CD14-positive monocyte (primary cell): Measurements from ENCODE around the gene ENTPD7. TPM values are rescaled to one million over a fixed set of nuclear protein-coding genes. Genes with fewer than 3 reads are reported as not detected.

Source experiments
- DNase-seq, 3 donors: peaks; one replicate each; pipeline ENCODE4 v3.0.0-alpha.2; 2011 to 2022
- H2AFZ ChIP-seq: 2 replicates; pipeline ENCODE4 v1.6.0; 2012; ENCODE audit warnings: mild to moderate bottlenecking, low read depth, low read length, inconsistent platforms; ENCODE audit not compliant: insufficient read depth, poor library complexity, severe bottlenecking
- H3K27ac ChIP-seq, 2 donors: 1 replicate in 1 of 2; 2 replicates in 1 of 2; pipeline ENCODE4 v1.5.1; 2012 to 2013; ENCODE audit warnings: low read length in 2 of 2, control low read depth in 1 of 2, inconsistent platforms in 1 of 2, low read depth in 1 of 2, mild to moderate bottlenecking in 1 of 2
- H3K27me3 ChIP-seq, 2 donors: one replicate each; pipeline versions ENCODE4 v1.6.0 to v1.6.1; 2011 to 2013; ENCODE audit warnings: low read length in 2 of 2; ENCODE audit not compliant: control insufficient read depth in 2 of 2, insufficient read depth in 2 of 2
- H3K36me3 ChIP-seq, 2 donors: replicated peaks in 1 of 2; 1 replicate in 1 of 2; 2 replicates in 1 of 2; pipeline versions ENCODE4 v1.5.1 to v1.6.1; 2012 to 2013; ENCODE audit warnings: low read length in 2 of 2, control low read depth in 1 of 2, inconsistent platforms in 1 of 2, mild to moderate bottlenecking in 1 of 2; ENCODE audit not compliant: insufficient read depth in 2 of 2, control insufficient read depth in 1 of 2
- H3K4me1 ChIP-seq, 2 donors: 1 replicate in 1 of 2; 2 replicates in 1 of 2; pipeline versions ENCODE4 v1.5.1 to v1.6.1; 2012 to 2013; ENCODE audit warnings: low read length in 2 of 2, control low read depth in 1 of 2, inconsistent platforms in 1 of 2, mild to moderate bottlenecking in 1 of 2, moderate library complexity in 1 of 2; ENCODE audit not compliant: insufficient read depth in 2 of 2, control insufficient read depth in 1 of 2
- H3K4me2 ChIP-seq: replicated peaks from 2 replicates; pipeline ENCODE3; 2012; ENCODE audit warnings: low read length, moderate library complexity, mild to moderate bottlenecking; ENCODE audit not compliant: poor library complexity, severe bottlenecking; ENCODE audit errors: extremely low read depth
- H3K4me3 ChIP-seq, 3 experiments: fragments of 200-600 bp in 1 of 3; sonication (generic) in 1 of 3; replicated peaks in 1 of 3; 1 replicate in 2 of 3; 2 replicates in 1 of 3; pipeline ENCODE4 v1.5.1; 2011 to 2013; ENCODE audit warnings: low read length in 3 of 3, mild to moderate bottlenecking in 3 of 3, control low read depth in 2 of 3, low read depth in 2 of 3, inconsistent platforms in 1 of 3, moderate library complexity in 1 of 3
- H3K79me2 ChIP-seq: 2 replicates; pipeline ENCODE4 v1.6.0; 2012; ENCODE audit warnings: mild to moderate bottlenecking, control low read depth, inconsistent platforms, low read length, moderate library complexity; ENCODE audit not compliant: insufficient read depth
- H3K9ac ChIP-seq: 2 replicates; pipeline ENCODE4 v1.6.0; 2017; ENCODE audit warnings: low read length, mild to moderate bottlenecking; ENCODE audit not compliant: insufficient read depth, poor library complexity, severe bottlenecking
- H3K9me3 ChIP-seq, 2 donors: replicated peaks in 1 of 2; 1 replicate in 1 of 2; 2 replicates in 1 of 2; pipeline versions ENCODE4 v1.5.1 to v1.6.1; 2012 to 2013; ENCODE audit warnings: low read length in 2 of 2, control low read depth in 1 of 2; ENCODE audit not compliant: control insufficient read depth in 1 of 2, insufficient read depth in 1 of 2
- H4K20me1 ChIP-seq: 2 replicates; pipeline ENCODE4 v1.6.0; 2012; ENCODE audit warnings: mild to moderate bottlenecking, low read length, control low read depth, moderate library complexity; ENCODE audit not compliant: insufficient read depth
- H3K27ac Mint-ChIP-seq, 7 donors: one replicate each; pipeline ENCODE4 v1.8.0; 2020; ENCODE audit warnings: mild to moderate bottlenecking in 7 of 7, mixed read lengths in 7 of 7, moderate library complexity in 6 of 7, inconsistent platforms in 2 of 7
- H3K27me3 Mint-ChIP-seq, 3 donors: one replicate each; pipeline ENCODE4 v1.8.0; 2021 to 2022; ENCODE audit warnings: low read depth in 3 of 3, mild to moderate bottlenecking in 3 of 3, mixed read lengths in 3 of 3, moderate library complexity in 3 of 3, inconsistent platforms in 1 of 3
- H3K36me3 Mint-ChIP-seq, 2 donors: one replicate each; pipeline ENCODE4 v1.8.0; 2020; ENCODE audit warnings: mixed read lengths in 2 of 2, inconsistent platforms in 1 of 2, mild to moderate bottlenecking in 1 of 2
- H3K4me1 Mint-ChIP-seq: one replicate; pipeline ENCODE4 v1.8.0; 2020; ENCODE audit warnings: mild to moderate bottlenecking, mixed read lengths
- H3K4me3 Mint-ChIP-seq, 2 donors: one replicate each; pipeline ENCODE4 v1.8.0; 2020; ENCODE audit warnings: mild to moderate bottlenecking in 2 of 2, mixed read lengths in 2 of 2, moderate library complexity in 1 of 2
- H3K9me3 Mint-ChIP-seq, 7 donors: one replicate each; pipeline ENCODE4 v1.8.0; 2020 to 2022; ENCODE audit warnings: mixed read lengths in 7 of 7, mild to moderate bottlenecking in 6 of 7, moderate library complexity in 6 of 7, inconsistent platforms in 2 of 7
- WGBS: methylation state at CpG from one replicate; pipeline ENCODE4 v1.1.5; 2013; ENCODE audit warnings: missing lambda C conversion rate; ENCODE audit not compliant: insufficient coverage; 5-methylcytosine and 5-hydroxymethylcytosine counted together
- intact Hi-C, 2 donors: fragments of 100-400 bp; cut with micrococcal nuclease; formaldehyde crosslinking; loops; one replicate each; pipeline versions ENCODE4 v1.15.0 to v1.15.1; 2023
- polyA plus RNA-seq, 3 donors: library from polyadenylated mRNA; depleted of rRNA in 1 of 3; unstranded in 2 of 3; stranded (reverse) in 1 of 3; fragments of 300-500 nt in 2 of 3; fragments of >200 nt in 1 of 3; fragmentation: Illumina TruSeq in 2 of 3; gene quantifications; 1 replicate in 2 of 3; 2 replicates in 1 of 3; pipeline ENCODE4 v1.2.3, GENCODE V29; 2012 to 2021
- TF ChIP-seq, protein P1 (sequence below): fragments of 200-600 bp; IDR thresholded peaks from one replicate; pipeline ENCODE4 v1.8.0; 2022; ENCODE audit warnings: antibody characterized with exemption, mild to moderate bottlenecking

Gene ENTPD7
- polyA plus RNA-seq, 3 donors, result 1.2 to 2.9 (median 2.2) TPM

- H3K9ac ChIP-seq, result no peak overlapping the region
- DNase-seq, result peak in 2 of 3 donors; percentile 11 to 39
- H3K79me2 ChIP-seq, result no peaks in the 10 kb centered on the region
- H3K4me3 ChIP-seq, result peak overlapping the region in 1 of 3 experiments; percentile 0
- H4K20me1 ChIP-seq, result no peaks in the 10 kb centered on the region
- no peak overlapping the region for H3K4me2 ChIP-seq
- peaks cover 7 to 13% of the 10 kb centered on the region in 2 donors for H3K36me3 ChIP-seq
- peaks cover 11 to 26% of the 10 kb centered on the region in 2 donors for H3K36me3 Mint-ChIP-seq
- TF ChIP-seq, protein P1, sequence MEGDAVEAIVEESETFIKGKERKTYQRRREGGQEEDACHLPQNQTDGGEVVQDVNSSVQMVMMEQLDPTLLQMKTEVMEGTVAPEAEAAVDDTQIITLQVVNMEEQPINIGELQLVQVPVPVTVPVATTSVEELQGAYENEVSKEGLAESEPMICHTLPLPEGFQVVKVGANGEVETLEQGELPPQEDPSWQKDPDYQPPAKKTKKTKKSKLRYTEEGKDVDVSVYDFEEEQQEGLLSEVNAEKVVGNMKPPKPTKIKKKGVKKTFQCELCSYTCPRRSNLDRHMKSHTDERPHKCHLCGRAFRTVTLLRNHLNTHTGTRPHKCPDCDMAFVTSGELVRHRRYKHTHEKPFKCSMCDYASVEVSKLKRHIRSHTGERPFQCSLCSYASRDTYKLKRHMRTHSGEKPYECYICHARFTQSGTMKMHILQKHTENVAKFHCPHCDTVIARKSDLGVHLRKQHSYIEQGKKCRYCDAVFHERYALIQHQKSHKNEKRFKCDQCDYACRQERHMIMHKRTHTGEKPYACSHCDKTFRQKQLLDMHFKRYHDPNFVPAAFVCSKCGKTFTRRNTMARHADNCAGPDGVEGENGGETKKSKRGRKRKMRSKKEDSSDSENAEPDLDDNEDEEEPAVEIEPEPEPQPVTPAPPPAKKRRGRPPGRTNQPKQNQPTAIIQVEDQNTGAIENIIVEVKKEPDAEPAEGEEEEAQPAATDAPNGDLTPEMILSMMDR, result no peak
- peaks cover 31% of the 10 kb centered on the region for H3K4me1 Mint-ChIP-seq
- H3K9me3 ChIP-seq, result no peaks in the 10 kb centered on the region
- H3K27me3 Mint-ChIP-seq, result no peaks in the 10 kb centered on the region
- peak overlapping the region in 1 of 2 donors; percentile 10 for H3K27ac ChIP-seq
- H3K27me3 ChIP-seq, result no peaks in the 10 kb centered on the region
- no CpG with 5 or more reads among the region's 1 CpG for WGBS
- no peak overlapping the region for H3K4me3 Mint-ChIP-seq
- peaks cover 0 to 3% (median 0%) of the 10 kb centered on the region in 7 donors for H3K9me3 Mint-ChIP-seq
- peaks cover 21 to 27% of the 10 kb centered on the region in 2 donors for H3K4me1 ChIP-seq
- intact Hi-C loops, result no loop called here
- no peak overlapping the region for H2AFZ ChIP-seq
- H3K27ac Mint-ChIP-seq, result peak overlapping the region in 6 of 7 donors; percentile 1 to 81 (median 72)
These were observed 15.5 kb downstream of the ENTPD7 start for GRCh38 chr10:99674762-99675161.

DNA sequence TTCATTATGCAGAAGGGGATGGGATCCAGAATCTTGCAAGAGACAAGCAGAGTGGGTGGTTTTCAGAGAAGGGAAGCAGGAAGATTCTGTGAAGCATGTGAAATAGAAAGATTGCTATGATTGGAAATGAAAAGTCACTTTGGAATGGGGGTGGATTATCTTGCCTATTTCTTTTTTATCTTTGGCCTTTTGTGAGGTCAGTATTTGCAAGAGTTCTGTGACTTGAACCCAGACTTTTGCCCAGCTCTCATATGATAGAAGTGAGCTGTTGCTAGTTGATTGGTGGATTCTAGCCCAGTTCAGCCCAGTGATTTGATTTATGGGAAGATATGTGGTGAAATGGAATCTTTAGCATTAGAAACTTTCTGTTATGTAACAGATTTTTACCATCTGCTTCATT lies 17.1 kb downstream of the ENTPD7 start:
- no peak overlapping the region for H2AFZ ChIP-seq
- H3K4me3 Mint-ChIP-seq, result no peak overlapping the region
- no peak for DNase-seq
- peaks cover 20 to 32% of the 10 kb centered on the region in 2 donors for H3K36me3 Mint-ChIP-seq
- peaks cover 33% of the 10 kb centered on the region for H3K4me1 Mint-ChIP-seq
- TF ChIP-seq, protein P1, result no peak
- H3K79me2 ChIP-seq, result no peaks in the 10 kb centered on the region
- H3K4me2 ChIP-seq, result no peak overlapping the region
- no peak overlapping the region for H3K27ac ChIP-seq
- H3K27ac Mint-ChIP-seq, result no peak overlapping the region
- peaks cover 0 to 3% (median 0%) of the 10 kb centered on the region in 7 donors for H3K9me3 Mint-ChIP-seq
- H4K20me1 ChIP-seq, result no peaks in the 10 kb centered on the region
- no peaks in the 10 kb centered on the region for H3K27me3 ChIP-seq
- no peaks in the 10 kb centered on the region for H3K27me3 Mint-ChIP-seq
- intact Hi-C loops, result no loop called here
- peaks cover 5 to 24% of the 10 kb centered on the region in 2 donors for H3K36me3 ChIP-seq
- H3K4me3 ChIP-seq, result no peak overlapping the region
- H3K4me1 ChIP-seq, result peaks cover 21 to 27% of the 10 kb centered on the region in 2 donors
- H3K9me3 ChIP-seq, result no peaks in the 10 kb centered on the region
- H3K9ac ChIP-seq, result no peak overlapping the region
